ENCODE measurements around the gene LUC7L2.

GRCh38 chr7:139456511-139456910 lies 96.8 kb downstream of the LUC7L2 start:
- TF ChIP-seq EZH2 (IDR thresholded peaks at IDR 0.05; ENCODE audit: borderline replicate concordance, low read depth, low read length): no peak
- no peak for TF ChIP-seq SIN3A (IDR thresholded peaks at IDR 0.05; ENCODE audit: borderline replicate concordance in 2 of 2, control insufficient read depth in 1 of 2, low read depth in 2 of 2, low read length in 2 of 2)
- TF ChIP-seq TCF3 (CRISPR knock-in tag; IDR thresholded peaks at IDR 0.05): no peak
